Osteocyte (in vitro differentiated cells): ENCODE data around the gene ZNF516. TPM values are rescaled to one million over a fixed set of nuclear protein-coding genes. Genes with fewer than 3 reads are reported as not detected.

ENCODE experiments used
- DNase-seq: peaks from one replicate; pipeline ENCODE4 v3.0.0; 2021; ENCODE audit warnings: mixed read lengths; ENCODE audit not compliant: unreplicated experiment; ENCODE audit errors: extremely low spot score
- H3K27ac Mint-ChIP-seq: one replicate; pipeline ENCODE4 v1.8.0; 2021; ENCODE audit warnings: mild to moderate bottlenecking, mixed read lengths; ENCODE audit not compliant: unreplicated experiment
- H3K27me3 Mint-ChIP-seq: one replicate; pipeline ENCODE4 v1.8.0; 2021; ENCODE audit warnings: mixed read lengths; ENCODE audit not compliant: unreplicated experiment
- H3K36me3 Mint-ChIP-seq: one replicate; pipeline ENCODE4 v1.8.0; 2021; ENCODE audit warnings: mixed read lengths; ENCODE audit not compliant: unreplicated experiment
- H3K4me1 Mint-ChIP-seq: one replicate; pipeline ENCODE4 v1.8.0; 2021; ENCODE audit warnings: mixed read lengths; ENCODE audit not compliant: unreplicated experiment
- H3K4me3 Mint-ChIP-seq: one replicate; pipeline ENCODE4 v1.8.0; 2021; ENCODE audit warnings: mild to moderate bottlenecking, moderate library complexity, mixed read lengths; ENCODE audit not compliant: unreplicated experiment
- H3K9me3 Mint-ChIP-seq: one replicate; pipeline ENCODE4 v1.8.0; 2021; ENCODE audit warnings: mixed read lengths; ENCODE audit not compliant: unreplicated experiment
- total RNA-seq: library from RNA; stranded (reverse); gene quantifications from 2 replicates; pipeline ENCODE4 v1.2.1, GENCODE V29; 2021
- TF ChIP-seq, protein P1 (sequence below): fragments of 200-600 bp; sonication (generic); IDR thresholded peaks from 2 replicates; pipeline ENCODE4 v1.5.0; 2021; ENCODE audit warnings: antibody characterized with exemption, mild to moderate bottlenecking, moderate library complexity

Gene ZNF516
- total RNA-seq, 1 donor from 2014 or later, result 36.3 TPM

GRCh38 chr18:76530846-76531245 is 35.8 kb upstream of the ZNF516 start:
- no peak overlapping the region for H3K4me3 Mint-ChIP-seq
- DNase-seq, result no peak
- peaks cover 18% of the 10 kb centered on the region for H3K27me3 Mint-ChIP-seq
- no peaks in the 10 kb centered on the region for H3K9me3 Mint-ChIP-seq
- TF ChIP-seq, protein P1, sequence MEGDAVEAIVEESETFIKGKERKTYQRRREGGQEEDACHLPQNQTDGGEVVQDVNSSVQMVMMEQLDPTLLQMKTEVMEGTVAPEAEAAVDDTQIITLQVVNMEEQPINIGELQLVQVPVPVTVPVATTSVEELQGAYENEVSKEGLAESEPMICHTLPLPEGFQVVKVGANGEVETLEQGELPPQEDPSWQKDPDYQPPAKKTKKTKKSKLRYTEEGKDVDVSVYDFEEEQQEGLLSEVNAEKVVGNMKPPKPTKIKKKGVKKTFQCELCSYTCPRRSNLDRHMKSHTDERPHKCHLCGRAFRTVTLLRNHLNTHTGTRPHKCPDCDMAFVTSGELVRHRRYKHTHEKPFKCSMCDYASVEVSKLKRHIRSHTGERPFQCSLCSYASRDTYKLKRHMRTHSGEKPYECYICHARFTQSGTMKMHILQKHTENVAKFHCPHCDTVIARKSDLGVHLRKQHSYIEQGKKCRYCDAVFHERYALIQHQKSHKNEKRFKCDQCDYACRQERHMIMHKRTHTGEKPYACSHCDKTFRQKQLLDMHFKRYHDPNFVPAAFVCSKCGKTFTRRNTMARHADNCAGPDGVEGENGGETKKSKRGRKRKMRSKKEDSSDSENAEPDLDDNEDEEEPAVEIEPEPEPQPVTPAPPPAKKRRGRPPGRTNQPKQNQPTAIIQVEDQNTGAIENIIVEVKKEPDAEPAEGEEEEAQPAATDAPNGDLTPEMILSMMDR, result no peak
- H3K27ac Mint-ChIP-seq, result no peak overlapping the region
- H3K4me1 Mint-ChIP-seq, result peaks cover 14% of the 10 kb centered on the region
- no peaks in the 10 kb centered on the region for H3K36me3 Mint-ChIP-seq

GRCh38 chr18:76530391-76530790 is 35.3 kb upstream of the ZNF516 start:
- Mint-ChIP-seq H3K4me1 (peaks cover 17% of the 10 kb centered on the region), H3K9me3 (no peaks in the 10 kb centered on the region), H3K36me3 (no peaks in the 10 kb centered on the region), H3K27ac (no peak overlapping the region), H3K27me3 (peaks cover 20% of the 10 kb centered on the region), H3K4me3 (no peak overlapping the region)
- TF ChIP-seq, protein P1, result no peak
- DNase-seq, result no peak

- H3K4me3 Mint-ChIP-seq, result no peak overlapping the region
- H3K36me3 Mint-ChIP-seq, result no peaks in the 10 kb centered on the region
- H3K27me3 Mint-ChIP-seq, result peaks cover 17% of the 10 kb centered on the region
- H3K27ac Mint-ChIP-seq, result no peak overlapping the region
- H3K4me1 Mint-ChIP-seq, result peaks cover 22% of the 10 kb centered on the region
- no peak for DNase-seq
- TF ChIP-seq, protein P1, result no peak
- H3K9me3 Mint-ChIP-seq, result no peaks in the 10 kb centered on the region
These were observed 34.4 kb upstream of the ZNF516 start for GRCh38 chr18:76529433-76529811.

GRCh38 chr18:76528477-76529432 is 33.7 kb upstream of the ZNF516 start:
- TF ChIP-seq, protein P1, result no peak
- no peak overlapping the region for H3K27ac Mint-ChIP-seq
- no peaks in the 10 kb centered on the region for H3K9me3 Mint-ChIP-seq
- peaks cover 22% of the 10 kb centered on the region for H3K4me1 Mint-ChIP-seq
- DNase-seq, result no peak
- H3K4me3 Mint-ChIP-seq, result no peak overlapping the region
- H3K27me3 Mint-ChIP-seq, result peaks cover 22% of the 10 kb centered on the region
- no peaks in the 10 kb centered on the region for H3K36me3 Mint-ChIP-seq

DNA sequence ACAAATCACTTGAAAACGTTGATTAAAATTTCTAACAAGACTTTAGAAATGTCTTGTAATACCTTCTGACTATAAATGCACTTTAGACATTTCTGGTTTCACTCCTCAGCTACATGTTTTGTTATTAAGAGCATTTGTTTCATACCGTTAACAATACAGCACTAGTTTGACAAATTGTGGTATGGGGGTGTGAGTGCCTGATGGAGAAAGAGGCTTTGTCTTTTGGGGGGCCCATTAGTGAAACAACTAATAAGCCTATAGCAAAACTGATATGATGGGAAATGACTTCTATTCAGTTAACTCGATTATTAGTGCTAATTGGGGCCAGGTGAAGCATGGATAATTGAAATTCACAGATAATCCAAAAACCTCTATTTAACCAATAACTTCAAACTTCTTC is 30.9 kb upstream of the ZNF516 start:
- Mint-ChIP-seq H3K27me3 (peaks cover 33% of the 10 kb centered on the region), H3K4me3 (no peak overlapping the region), H3K4me1 (peaks cover 22% of the 10 kb centered on the region), H3K36me3 (no peaks in the 10 kb centered on the region), H3K9me3 (no peaks in the 10 kb centered on the region), H3K27ac (peak overlapping the region; percentile 31)
- DNase-seq, result no peak
- TF ChIP-seq, protein P1, result no peak
